ENCODE data around the gene ZNF512B. TPM values are rescaled to one million over a fixed set of nuclear protein-coding genes. Genes with fewer than 3 reads are reported as not detected.
"Not testable (repeated sequence)": the region's sequence is repeated elsewhere in the genome, so short reads cannot be mapped to it uniquely, and the experiment has no call there.

ZNF512B gene
- total RNA-seq, 4 donors from 2014 or later = 7.1 to 17.7 (median 12.1) TPM

DNA sequence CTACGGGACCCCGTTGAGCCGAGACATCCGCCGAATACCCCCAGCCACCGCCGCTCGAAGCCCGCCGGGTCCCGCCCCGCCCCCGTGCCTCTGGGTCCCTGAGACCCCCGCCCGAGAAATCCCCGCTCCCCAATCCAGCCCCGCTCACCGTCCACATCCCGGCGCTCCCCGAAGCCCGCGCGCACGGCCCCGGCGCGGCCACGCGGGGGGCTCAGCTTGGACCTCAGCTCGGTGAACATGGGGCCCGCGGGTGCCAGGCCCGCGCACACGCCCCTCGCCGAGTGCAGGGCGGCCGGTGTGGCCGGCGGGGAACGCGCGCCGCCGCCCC is 9.5 kb upstream of the ZNF512B start:
- H3K27me3 ChIP-seq = peaks cover 0 to 3% (median 0%) of the 10 kb centered on the region in 4 donors
- peak overlapping the region; percentile 62 to 91 (median 72) for H3K27ac ChIP-seq (replicated peaks in 1 of 4)
- H3K9me3 ChIP-seq = no peaks in the 10 kb centered on the region
- H3K36me3 ChIP-seq = peaks cover 2 to 19% (median 14%) of the 10 kb centered on the region in 4 donors
- no peak for DNase-seq (ENCODE audit: extremely low spot score)
- intact Hi-C loops (cut with DNase I) = no loop called here
- peaks cover 36 to 64% (median 55%) of the 10 kb centered on the region in 4 donors for H3K4me1 ChIP-seq
- TF ChIP-seq POLR2A (IDR thresholded peaks at IDR 0.05; ENCODE audit: low read depth) (no peak), EP300 (IDR thresholded peaks at IDR 0.05) (no peak), POLR2AphosphoS5 (IDR thresholded peaks at IDR 0.05) (no peak)
- TF ChIP-seq, protein P1, sequence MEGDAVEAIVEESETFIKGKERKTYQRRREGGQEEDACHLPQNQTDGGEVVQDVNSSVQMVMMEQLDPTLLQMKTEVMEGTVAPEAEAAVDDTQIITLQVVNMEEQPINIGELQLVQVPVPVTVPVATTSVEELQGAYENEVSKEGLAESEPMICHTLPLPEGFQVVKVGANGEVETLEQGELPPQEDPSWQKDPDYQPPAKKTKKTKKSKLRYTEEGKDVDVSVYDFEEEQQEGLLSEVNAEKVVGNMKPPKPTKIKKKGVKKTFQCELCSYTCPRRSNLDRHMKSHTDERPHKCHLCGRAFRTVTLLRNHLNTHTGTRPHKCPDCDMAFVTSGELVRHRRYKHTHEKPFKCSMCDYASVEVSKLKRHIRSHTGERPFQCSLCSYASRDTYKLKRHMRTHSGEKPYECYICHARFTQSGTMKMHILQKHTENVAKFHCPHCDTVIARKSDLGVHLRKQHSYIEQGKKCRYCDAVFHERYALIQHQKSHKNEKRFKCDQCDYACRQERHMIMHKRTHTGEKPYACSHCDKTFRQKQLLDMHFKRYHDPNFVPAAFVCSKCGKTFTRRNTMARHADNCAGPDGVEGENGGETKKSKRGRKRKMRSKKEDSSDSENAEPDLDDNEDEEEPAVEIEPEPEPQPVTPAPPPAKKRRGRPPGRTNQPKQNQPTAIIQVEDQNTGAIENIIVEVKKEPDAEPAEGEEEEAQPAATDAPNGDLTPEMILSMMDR (IDR thresholded peaks at IDR 0.05) = no peak
- WGBS = 2% methylated on average over 13 of the region's 47 CpGs
- peak overlapping the region; percentile 67 to 99 (median 80) for H3K4me3 ChIP-seq

DNA sequence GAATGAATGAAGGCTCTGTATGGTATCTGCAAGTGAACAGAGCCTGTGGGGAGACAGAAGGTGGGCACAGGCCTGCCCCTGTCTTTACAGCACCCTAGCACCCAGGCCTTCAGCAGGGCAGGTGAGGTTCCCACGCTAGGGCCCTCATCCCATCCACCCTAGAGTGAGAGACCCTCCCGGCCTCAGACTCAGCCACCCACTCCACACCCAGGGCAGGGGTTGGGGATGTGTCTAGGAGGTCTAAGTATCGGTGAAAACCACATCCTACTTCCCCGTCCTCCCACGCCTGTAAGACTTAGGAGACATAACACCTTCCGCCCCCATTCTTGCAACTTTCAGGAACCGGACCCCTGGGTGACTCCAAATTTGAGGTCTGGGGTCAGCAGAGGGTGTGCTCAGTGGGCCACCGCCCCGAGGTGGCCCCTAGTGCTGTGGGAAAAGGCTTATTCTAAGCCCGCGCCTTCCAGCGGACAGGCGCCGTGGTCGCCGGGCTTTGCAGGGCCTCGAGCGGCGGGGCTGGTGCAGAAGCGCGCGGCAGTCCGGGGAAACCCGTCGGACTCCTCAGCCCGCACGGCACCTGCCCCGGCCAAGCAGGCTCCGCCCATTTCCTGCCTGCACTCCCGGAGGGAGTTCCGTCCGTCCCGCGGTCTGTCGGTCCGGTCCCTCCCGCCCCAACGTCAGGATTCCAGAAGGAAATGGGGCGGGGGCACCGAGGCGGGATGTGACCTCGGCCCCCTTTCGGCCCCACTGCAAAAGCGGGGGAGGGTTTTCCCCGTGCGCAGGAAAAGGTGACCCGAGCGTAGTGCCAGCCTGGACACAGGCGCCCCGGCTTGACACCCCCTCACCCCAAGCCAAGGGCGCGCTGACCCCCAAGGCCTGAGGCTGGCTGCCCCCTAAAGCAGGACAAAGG is 8.8 kb upstream of the ZNF512B start:
- no peak for DNase-seq (ENCODE audit: extremely low spot score)
- WGBS = 16% methylated on average over 36 of the region's 52 CpGs
- TF ChIP-seq POLR2A (IDR thresholded peaks at IDR 0.05; ENCODE audit: low read depth) (no peak), POLR2AphosphoS5 (IDR thresholded peaks at IDR 0.05) (peak; percentile 52 to 61), EP300 (IDR thresholded peaks at IDR 0.05) (no peak)
- TF ChIP-seq, protein P1 (IDR thresholded peaks at IDR 0.05) = no peak
- Histone ChIP-seq H3K27ac (replicated peaks in 1 of 4) (peak overlapping the region; percentile 62 to 91 (median 72)), H3K36me3 (peaks cover 0 to 12% (median 11%) of the 10 kb centered on the region in 4 donors), H3K9me3 (no peaks in the 10 kb centered on the region), H3K4me1 (peaks cover 41 to 67% (median 59%) of the 10 kb centered on the region in 4 donors), H3K27me3 (peaks cover 0 to 3% (median 0%) of the 10 kb centered on the region in 4 donors), H3K4me3 (peak overlapping the region; percentile 67 to 99 (median 80))
- intact Hi-C loops (cut with DNase I) = no loop called here

DNA sequence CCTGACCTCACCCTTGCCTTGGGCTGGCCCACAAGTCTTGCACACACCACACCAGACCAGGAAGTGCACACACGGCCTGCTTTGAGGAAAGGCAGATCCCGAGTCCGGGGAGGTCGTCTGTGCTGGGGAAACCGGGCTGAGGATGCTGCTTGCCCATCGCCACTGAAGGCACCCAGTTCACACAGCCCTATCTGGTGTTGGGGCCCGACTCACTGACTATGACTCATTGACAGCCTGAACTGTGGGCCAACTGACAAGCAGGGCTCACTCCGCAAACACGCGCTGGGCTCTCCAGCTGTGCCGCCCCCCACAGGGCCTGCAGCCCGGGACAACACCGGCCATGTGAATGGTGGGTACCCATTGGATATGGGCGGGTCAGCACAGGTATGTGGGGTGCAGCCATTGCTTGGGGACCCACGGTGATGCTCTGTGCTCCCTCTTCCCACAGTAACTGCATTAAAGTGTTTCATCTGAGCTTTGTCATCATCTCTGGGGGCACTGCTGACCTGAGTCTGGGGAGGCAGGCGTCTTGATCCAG is 8.1 kb upstream of the ZNF512B start:
- no peak for DNase-seq (ENCODE audit: extremely low spot score)
- Histone ChIP-seq H3K27ac (replicated peaks in 1 of 4) (peak overlapping the region in 1 of 4 donors; percentile 91), H3K36me3 (peaks cover 0 to 5% (median 3%) of the 10 kb centered on the region in 4 donors), H3K4me1 (peaks cover 40 to 69% (median 57%) of the 10 kb centered on the region in 4 donors), H3K9me3 (no peaks in the 10 kb centered on the region), H3K4me3 (no peak overlapping the region), H3K27me3 (peaks cover 0 to 3% (median 0%) of the 10 kb centered on the region in 4 donors)
- intact Hi-C loops (cut with DNase I) = no loop called here
- 71% methylated on average over 7 of the region's 16 CpGs for WGBS
- TF ChIP-seq POLR2A (IDR thresholded peaks at IDR 0.05; ENCODE audit: low read depth) (no peak), EP300 (IDR thresholded peaks at IDR 0.05) (no peak)

DNA sequence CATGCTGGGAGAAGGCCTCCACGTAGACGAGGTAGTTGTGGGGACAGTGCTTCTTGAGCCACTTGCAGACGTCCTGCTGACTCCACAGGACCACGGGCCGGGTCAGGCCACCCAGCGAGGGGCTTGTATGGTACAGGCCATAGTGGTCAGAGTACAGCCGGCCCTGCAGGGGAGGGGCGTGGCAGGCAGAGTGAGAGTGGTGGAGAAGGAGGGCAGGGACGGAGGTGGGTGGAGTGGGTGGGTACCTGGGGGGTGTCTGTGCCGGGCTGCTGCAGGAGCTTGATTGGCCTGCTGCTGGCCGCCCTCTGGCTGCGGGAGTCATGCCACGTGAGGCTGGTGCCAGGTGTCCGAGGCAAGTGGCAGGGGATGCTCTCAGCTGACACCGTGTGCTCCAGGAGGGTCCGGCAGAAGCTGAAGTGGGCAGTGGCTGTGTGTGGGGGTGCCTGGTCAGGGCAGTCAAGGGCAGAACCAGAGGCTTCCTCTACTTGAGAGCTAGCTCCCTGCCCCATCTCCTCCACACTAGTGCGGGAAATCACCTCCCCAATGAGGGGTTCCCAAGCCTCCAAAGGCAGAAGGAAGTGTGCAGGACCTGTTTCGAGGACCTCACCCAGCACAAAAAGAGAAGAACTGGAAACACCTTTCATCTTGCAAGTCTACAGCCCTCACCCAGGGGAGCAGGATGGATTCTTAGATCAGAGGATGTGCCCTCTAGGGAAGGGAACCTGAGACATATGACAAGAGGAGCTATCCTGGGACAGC is 7.4 kb upstream of the ZNF512B start:
- Histone ChIP-seq H3K9me3 (no peaks in the 10 kb centered on the region), H3K4me3 (no peak overlapping the region), H3K4me1 (peaks cover 34 to 64% (median 51%) of the 10 kb centered on the region in 4 donors), H3K27me3 (peaks cover 0 to 3% (median 0%) of the 10 kb centered on the region in 4 donors), H3K27ac (replicated peaks in 1 of 4) (no peak overlapping the region), H3K36me3 (no peaks in the 10 kb centered on the region)
- no peak for DNase-seq (ENCODE audit: extremely low spot score)
- intact Hi-C loops (cut with DNase I) = no loop called here
- 85% methylated on average over 17 of the region's 18 CpGs for WGBS
- TF ChIP-seq POLR2A (IDR thresholded peaks at IDR 0.05; ENCODE audit: low read depth) (no peak), EP300 (IDR thresholded peaks at IDR 0.05) (no peak), POLR2AphosphoS5 (IDR thresholded peaks at IDR 0.05) (no peak)
- TF ChIP-seq, protein P1 (IDR thresholded peaks at IDR 0.05) = no peak

DNA sequence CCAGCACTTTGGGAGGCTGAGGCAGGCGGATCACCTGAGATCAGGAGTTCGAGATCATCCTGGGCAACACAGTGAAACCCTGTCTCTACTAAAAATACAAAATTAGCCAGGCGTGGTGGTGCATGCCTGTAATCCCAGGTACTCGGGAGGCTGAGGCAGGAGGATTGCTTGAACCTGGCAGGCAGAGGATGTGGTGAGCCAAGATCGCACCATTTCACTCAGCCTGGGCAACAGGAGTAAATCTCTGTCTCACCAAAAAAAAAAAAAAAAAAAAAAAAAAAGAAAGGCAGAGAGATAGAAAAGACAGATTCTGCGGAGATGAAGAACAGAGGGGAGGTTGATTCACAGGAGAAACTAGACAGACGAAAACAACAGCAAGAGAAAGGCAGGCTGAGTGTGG is 6.8 kb upstream of the ZNF512B start:
- H3K4me1 ChIP-seq = peaks cover 31 to 64% (median 44%) of the 10 kb centered on the region in 4 donors
- H3K27ac ChIP-seq (replicated peaks in 1 of 4); H3K9me3 ChIP-seq; intact Hi-C loops (cut with DNase I); H3K4me3 ChIP-seq; H3K27me3 ChIP-seq; DNase-seq (ENCODE audit: extremely low spot score); H3K36me3 ChIP-seq: not testable (repeated sequence)
- WGBS = 97% methylated on average over 7 of the region's 7 CpGs
